ENCODE results near the gene F8A2. TPM values are rescaled to one million over a fixed set of nuclear protein-coding genes. Genes with fewer than 3 reads are reported as not detected.

The F8A2 gene
- total RNA-seq, 1 experiment from 2014 or later, result not detected

Other genes starting within 250 kb of the F8A2 start
- gene VBP1, start 165.6 kb upstream of the F8A2 start, total RNA-seq (2014; rRNA removed; shearing (Covaris generic); ENCODE audit: low replicate concordance), result 115 and 172 TPM in 2 replicates
- gene RAB39B, start 117.6 kb upstream of the F8A2 start, total RNA-seq (2014; rRNA removed; shearing (Covaris generic); ENCODE audit: low replicate concordance), result 1.6 and 1.7 TPM in 2 replicates
- gene CLIC2, start 47.5 kb upstream of the F8A2 start, total RNA-seq (2014; rRNA removed; shearing (Covaris generic); ENCODE audit: low replicate concordance), result 0.10 and 0.30 TPM in 2 replicates
- 3.1 TPM in 1 of 2 replicates, not detected in the other for gene F8A3, start 76.5 kb downstream of the F8A2 start, total RNA-seq (2014; rRNA removed; shearing (Covaris generic); ENCODE audit: low replicate concordance)
- gene SPRY3, start 230.5 kb downstream of the F8A2 start, total RNA-seq (2014; rRNA removed; shearing (Covaris generic); ENCODE audit: low replicate concordance), result 0.10 TPM in 2 replicates
- gene TMLHE, start 230.9 kb downstream of the F8A2 start, total RNA-seq (2014; rRNA removed; shearing (Covaris generic); ENCODE audit: low replicate concordance), result 7.3 and 16.2 TPM in 2 replicates